WTC11 (cell line): ENCODE measurements around the gene PQBP1. TPM values are rescaled to one million over a fixed set of nuclear protein-coding genes. Genes with fewer than 3 reads are reported as not detected.

Experiments used
- ATAC-seq: fragments of 200-7000 bp; cut with Tn5 transposase; 2 replicates; pipeline ENCODE4 v1.10.0; 2021; ENCODE audit warnings: mild to moderate bottlenecking, moderate library complexity
- CTCF ChIA-PET: fragments of 300-600 bp; sonication (Branson Sonifier 250); formaldehyde crosslinking; loops from one replicate; lab custom pipeline; 2021; ENCODE audit warnings: antibody characterized with exemption; lab: Charles Lee
- POLR2A ChIA-PET: fragments of 350-600 bp; sonication (Branson Sonifier 250); formaldehyde crosslinking; loops from one replicate; lab custom pipeline; 2021; ENCODE audit warnings: antibody characterized with exemption; lab: Charles Lee
- DNase-seq: peaks from one replicate; pipeline ENCODE4 v3.0.0; 2021; ENCODE audit warnings: low spot score
- H3K27ac Mint-ChIP-seq: 2 replicates; pipeline ENCODE4 v1.8.0; 2021; ENCODE audit warnings: mixed read lengths
- H3K27me3 Mint-ChIP-seq: 2 replicates; pipeline ENCODE4 v1.8.0; 2021; ENCODE audit warnings: low read depth, mild to moderate bottlenecking, moderate library complexity, mixed read lengths
- H3K36me3 Mint-ChIP-seq: 2 replicates; pipeline ENCODE4 v1.8.0; 2021; ENCODE audit warnings: mixed read lengths
- H3K4me1 Mint-ChIP-seq: 2 replicates; pipeline ENCODE4 v1.8.0; 2022; ENCODE audit warnings: mixed read lengths
- H3K4me3 Mint-ChIP-seq: 2 replicates; pipeline ENCODE4 v1.8.0; 2021; ENCODE audit warnings: mild to moderate bottlenecking, moderate library complexity, mixed read lengths
- H3K9me3 Mint-ChIP-seq: 2 replicates; pipeline ENCODE4 v1.8.0; 2021; ENCODE audit warnings: mixed read lengths
- CREM ChIP-seq: sonication (generic); formaldehyde crosslinking; IDR thresholded peaks from 2 replicates; pipeline ENCODE4 v1.8.1; 2022; ENCODE audit warnings: mild to moderate bottlenecking, missing genetic modification reagents, moderate library complexity
- E2F1 ChIP-seq: sonication (generic); formaldehyde crosslinking; IDR thresholded peaks from 2 replicates; pipeline ENCODE4 v1.8.0; 2022; ENCODE audit warnings: mild to moderate bottlenecking, missing genetic modification reagents
- EMX1 ChIP-seq: fragments of 250-450 bp; sonication (Bioruptor Pico); IDR thresholded peaks from 2 replicates; pipeline ENCODE4 v1.8.0; 2021; ENCODE audit warnings: mild to moderate bottlenecking
- GTF2I ChIP-seq: fragments of 250-450 bp; sonication (Bioruptor Pico); conservative IDR thresholded peaks from 2 replicates; pipeline ENCODE4 v1.4.0; 2021; ENCODE audit warnings: mild to moderate bottlenecking
- JAZF1 ChIP-seq: fragments of 250-450 bp; sonication (Bioruptor Pico); IDR thresholded peaks from 2 replicates; pipeline ENCODE4 v1.9.0; 2021; ENCODE audit warnings: moderate library complexity, mild to moderate bottlenecking, inconsistent platforms
- KAT7 ChIP-seq: sonication (generic); formaldehyde crosslinking; IDR thresholded peaks from 2 replicates; pipeline ENCODE4 v1.8.1; 2023; ENCODE audit warnings: missing genetic modification reagents, mild to moderate bottlenecking, borderline replicate concordance
- NR2C2 ChIP-seq: sonication (generic); formaldehyde crosslinking; IDR thresholded peaks from 2 replicates; pipeline ENCODE4 v1.8.0; 2022; ENCODE audit warnings: mild to moderate bottlenecking, missing genetic modification reagents
- NR3C1 ChIP-seq: sonication (generic); formaldehyde crosslinking; conservative IDR thresholded peaks from 2 replicates; pipeline ENCODE4 v1.8.1; 2023; ENCODE audit warnings: low read depth, mild to moderate bottlenecking, missing genetic modification reagents
- SP1 ChIP-seq: sonication (generic); formaldehyde crosslinking; conservative IDR thresholded peaks from 2 replicates; pipeline ENCODE4 v1.8.1; 2022; ENCODE audit warnings: missing genetic modification reagents
- TEAD1 ChIP-seq: sonication (generic); formaldehyde crosslinking; IDR thresholded peaks from 2 replicates; pipeline ENCODE4 v1.8.0; 2022; ENCODE audit warnings: mild to moderate bottlenecking, missing genetic modification reagents
- ZBTB21 ChIP-seq: sonication (generic); formaldehyde crosslinking; IDR thresholded peaks from 2 replicates; pipeline ENCODE4 v1.8.1; 2023; ENCODE audit warnings: mild to moderate bottlenecking, missing genetic modification reagents, borderline replicate concordance
- ZBTB43 ChIP-seq: sonication (generic); formaldehyde crosslinking; IDR thresholded peaks from 2 replicates; pipeline ENCODE4 v1.8.1; 2023; ENCODE audit warnings: mild to moderate bottlenecking, missing genetic modification reagents
- ZNF138 ChIP-seq: sonication (generic); formaldehyde crosslinking; conservative IDR thresholded peaks from 2 replicates; pipeline ENCODE4 v1.8.1; 2022; ENCODE audit warnings: mild to moderate bottlenecking, moderate library complexity, missing genetic modification reagents
- ZNF219 ChIP-seq: sonication (generic); formaldehyde crosslinking; IDR thresholded peaks from 2 replicates; pipeline ENCODE4 v1.8.0; 2023; ENCODE audit warnings: missing genetic modification reagents, mild to moderate bottlenecking, borderline replicate concordance
- total RNA-seq: library from RNA; stranded (reverse); gene quantifications from 3 replicates; pipeline ENCODE4 v1.2.3, GENCODE V29; 2021
- TF ChIP-seq, protein P1 (sequence below): sonication (generic); formaldehyde crosslinking; IDR thresholded peaks from 2 replicates; pipeline ENCODE4 v1.8.1; 2022; ENCODE audit warnings: missing genetic modification reagents, borderline replicate concordance
- TF ChIP-seq, protein P2 (sequence below): sonication (generic); formaldehyde crosslinking; IDR thresholded peaks from 2 replicates; pipeline ENCODE4 v1.8.0; 2023; ENCODE audit warnings: mild to moderate bottlenecking, missing genetic modification reagents
- TF ChIP-seq, protein P3 (sequence below): sonication (generic); formaldehyde crosslinking; IDR thresholded peaks from 2 replicates; pipeline ENCODE4 v1.8.1; 2023; ENCODE audit warnings: mild to moderate bottlenecking, missing genetic modification reagents, moderate library complexity

Gene PQBP1
- total RNA-seq, 1 experiment from 2014 or later, result 79.4 TPM

DNA sequence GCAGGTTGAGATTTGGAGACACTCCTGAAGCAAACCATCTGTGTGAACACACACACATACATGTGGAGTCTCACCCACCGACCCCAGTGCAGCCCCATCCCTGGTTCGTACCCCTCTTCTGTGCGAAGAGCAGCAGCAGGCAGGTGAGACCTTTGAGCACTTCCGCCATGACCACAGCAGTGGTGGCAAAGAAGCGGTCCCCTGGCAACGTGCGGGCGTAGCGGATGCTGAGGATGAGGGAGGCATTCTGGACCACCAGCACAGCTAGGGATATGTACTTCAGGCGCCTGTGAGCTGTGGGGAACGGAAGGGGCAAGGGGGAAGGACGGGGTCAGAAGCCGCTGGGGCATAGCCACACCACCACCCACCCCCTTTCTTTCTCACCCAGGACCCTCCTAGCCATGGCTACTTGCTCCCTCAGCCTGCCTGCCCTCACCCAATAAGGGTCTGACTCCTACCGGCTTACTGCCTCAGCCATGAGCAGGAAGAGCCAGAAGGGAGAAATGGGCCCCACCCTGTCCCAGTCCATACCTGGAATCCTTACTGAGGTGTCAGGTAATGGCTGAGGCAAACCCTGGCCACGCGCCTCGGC is 12.1 kb downstream of the PQBP1 start:
- Mint-ChIP-seq H3K4me1 (peaks cover 19% of the 10 kb centered on the region), H3K27ac (no peak overlapping the region), H3K9me3 (no peaks in the 10 kb centered on the region), H3K4me3 (peak overlapping the region; percentile 94; the same call in 1 of the 2 replicates), H3K36me3 (peaks cover 24% of the 10 kb centered on the region), H3K27me3 (no peaks in the 10 kb centered on the region)
- ChIA-PET CTCF (no interaction called here), POLR2A (interaction anchor here (1.8 kb wide), 1 partner anchor 27 kb away, joined by 5 read pairs; no protein-coding TSS in a partner anchor)
- ATAC-seq (no peak), DNase-seq (no peak)
- TF ChIP-seq, protein P1, sequence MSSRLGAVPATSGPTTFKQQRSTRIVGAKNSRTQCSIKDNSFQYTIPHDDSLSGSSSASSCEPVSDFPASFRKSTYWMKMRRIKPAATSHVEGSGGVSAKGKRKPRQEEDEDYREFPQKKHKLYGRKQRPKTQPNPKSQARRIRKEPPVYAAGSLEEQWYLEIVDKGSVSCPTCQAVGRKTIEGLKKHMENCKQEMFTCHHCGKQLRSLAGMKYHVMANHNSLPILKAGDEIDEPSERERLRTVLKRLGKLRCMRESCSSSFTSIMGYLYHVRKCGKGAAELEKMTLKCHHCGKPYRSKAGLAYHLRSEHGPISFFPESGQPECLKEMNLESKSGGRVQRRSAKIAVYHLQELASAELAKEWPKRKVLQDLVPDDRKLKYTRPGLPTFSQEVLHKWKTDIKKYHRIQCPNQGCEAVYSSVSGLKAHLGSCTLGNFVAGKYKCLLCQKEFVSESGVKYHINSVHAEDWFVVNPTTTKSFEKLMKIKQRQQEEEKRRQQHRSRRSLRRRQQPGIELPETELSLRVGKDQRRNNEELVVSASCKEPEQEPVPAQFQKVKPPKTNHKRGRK (CRISPR knock-in tag), result no peak
- TF ChIP-seq, protein P2, sequence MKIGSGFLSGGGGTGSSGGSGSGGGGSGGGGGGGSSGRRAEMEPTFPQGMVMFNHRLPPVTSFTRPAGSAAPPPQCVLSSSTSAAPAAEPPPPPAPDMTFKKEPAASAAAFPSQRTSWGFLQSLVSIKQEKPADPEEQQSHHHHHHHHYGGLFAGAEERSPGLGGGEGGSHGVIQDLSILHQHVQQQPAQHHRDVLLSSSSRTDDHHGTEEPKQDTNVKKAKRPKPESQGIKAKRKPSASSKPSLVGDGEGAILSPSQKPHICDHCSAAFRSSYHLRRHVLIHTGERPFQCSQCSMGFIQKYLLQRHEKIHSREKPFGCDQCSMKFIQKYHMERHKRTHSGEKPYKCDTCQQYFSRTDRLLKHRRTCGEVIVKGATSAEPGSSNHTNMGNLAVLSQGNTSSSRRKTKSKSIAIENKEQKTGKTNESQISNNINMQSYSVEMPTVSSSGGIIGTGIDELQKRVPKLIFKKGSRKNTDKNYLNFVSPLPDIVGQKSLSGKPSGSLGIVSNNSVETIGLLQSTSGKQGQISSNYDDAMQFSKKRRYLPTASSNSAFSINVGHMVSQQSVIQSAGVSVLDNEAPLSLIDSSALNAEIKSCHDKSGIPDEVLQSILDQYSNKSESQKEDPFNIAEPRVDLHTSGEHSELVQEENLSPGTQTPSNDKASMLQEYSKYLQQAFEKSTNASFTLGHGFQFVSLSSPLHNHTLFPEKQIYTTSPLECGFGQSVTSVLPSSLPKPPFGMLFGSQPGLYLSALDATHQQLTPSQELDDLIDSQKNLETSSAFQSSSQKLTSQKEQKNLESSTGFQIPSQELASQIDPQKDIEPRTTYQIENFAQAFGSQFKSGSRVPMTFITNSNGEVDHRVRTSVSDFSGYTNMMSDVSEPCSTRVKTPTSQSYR, result no peak
- TF ChIP-seq EMX1 (CRISPR knock-in tag) (no peak), TEAD1 (CRISPR knock-in tag) (no peak), ZNF138 (CRISPR knock-in tag) (no peak), ZBTB43 (CRISPR knock-in tag) (no peak), SP1 (no peak)

GRCh38 chrX:48910926-48911411 is 13.2 kb downstream of the PQBP1 start:
- POLR2A ChIA-PET, result interaction anchor here (1.1 to 2.3 kb wide), 6 partner anchors 8 to 26 kb away, joined by 3 to 11 read pairs (median 4); partner anchors contain the start of genes PQBP1 and TIMM17B
- no peak for DNase-seq
- H3K4me1 Mint-ChIP-seq, result peaks cover 31% of the 10 kb centered on the region
- no peaks in the 10 kb centered on the region for H3K9me3 Mint-ChIP-seq
- H3K27me3 Mint-ChIP-seq, result no peaks in the 10 kb centered on the region
- no peak for TF ChIP-seq NR3C1 (CRISPR knock-in tag)
- TF ChIP-seq NR2C2 (CRISPR knock-in tag), result no peak
- TF ChIP-seq JAZF1 (CRISPR knock-in tag), result no peak
- no peak for TF ChIP-seq E2F1 (CRISPR knock-in tag)
- TF ChIP-seq, protein P3, sequence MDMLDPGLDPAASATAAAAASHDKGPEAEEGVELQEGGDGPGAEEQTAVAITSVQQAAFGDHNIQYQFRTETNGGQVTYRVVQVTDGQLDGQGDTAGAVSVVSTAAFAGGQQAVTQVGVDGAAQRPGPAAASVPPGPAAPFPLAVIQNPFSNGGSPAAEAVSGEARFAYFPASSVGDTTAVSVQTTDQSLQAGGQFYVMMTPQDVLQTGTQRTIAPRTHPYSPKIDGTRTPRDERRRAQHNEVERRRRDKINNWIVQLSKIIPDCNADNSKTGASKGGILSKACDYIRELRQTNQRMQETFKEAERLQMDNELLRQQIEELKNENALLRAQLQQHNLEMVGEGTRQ, result no peak
- no peak for TF ChIP-seq ZNF219 (CRISPR knock-in tag)
- TF ChIP-seq, protein P1 (CRISPR knock-in tag), result no peak
- TF ChIP-seq KAT7, result no peak
- no peak for TF ChIP-seq ZBTB21 (CRISPR knock-in tag)
- TF ChIP-seq SP1, result no peak
- TF ChIP-seq CREM (CRISPR knock-in tag), result no peak
- TF ChIP-seq GTF2I (CRISPR knock-in tag), result no peak
- TF ChIP-seq, all 79 proteins: peak for 0
- ATAC-seq, result no peak
- peak overlapping the region; percentile 94 for H3K4me3 Mint-ChIP-seq
- peaks cover 36% of the 10 kb centered on the region for H3K36me3 Mint-ChIP-seq
- peak overlapping the region; percentile 99 for H3K27ac Mint-ChIP-seq
- CTCF ChIA-PET, result interaction anchor here (1.3 kb wide), 2 partner anchors 17 to 109 kb away, joined by 5 to 6 read pairs; partner anchors contain the start of gene HDAC6
